IPS-18c (cell line): Measurements from ENCODE around the gene NIM1K.
"Not testable (repeated sequence)": the region's sequence is repeated elsewhere in the genome, so short reads cannot be mapped to it uniquely, and the experiment has no call there.

Experiments
- H3K4me3 ChIP-seq: 2 replicates; pipeline ENCODE4 v1.7.0; 2013; ENCODE audit warnings: low read depth, mild to moderate bottlenecking, low read length, moderate library complexity; ENCODE audit not compliant: insufficient read depth
- H3K9me3 ChIP-seq: one replicate; pipeline ENCODE4 v1.6.1; 2013; ENCODE audit warnings: mild to moderate bottlenecking, low read length, moderate library complexity; ENCODE audit not compliant: control insufficient read depth, insufficient read depth

The NIM1K gene

DNA sequence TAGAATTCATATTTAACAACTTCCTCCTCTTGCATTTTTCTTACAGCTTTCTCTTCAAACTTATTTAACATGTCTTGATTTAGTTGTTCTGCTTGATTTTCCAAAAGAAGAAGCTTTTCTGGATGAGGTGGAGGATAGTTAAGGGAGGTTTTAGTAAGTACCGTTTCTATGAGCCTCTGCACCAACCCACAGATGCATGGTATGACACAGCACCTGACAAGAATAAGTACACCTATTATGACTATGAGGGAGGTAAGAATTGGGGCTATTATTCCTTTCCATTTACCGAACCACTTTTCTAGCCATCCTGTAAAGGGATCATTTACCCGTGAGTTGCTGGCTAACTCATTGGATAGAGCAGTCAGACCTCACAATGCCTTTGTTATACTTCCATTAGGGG, 123.7 kb downstream of the NIM1K start:
- H3K4me3 ChIP-seq, result no peak overlapping the region

DNA sequence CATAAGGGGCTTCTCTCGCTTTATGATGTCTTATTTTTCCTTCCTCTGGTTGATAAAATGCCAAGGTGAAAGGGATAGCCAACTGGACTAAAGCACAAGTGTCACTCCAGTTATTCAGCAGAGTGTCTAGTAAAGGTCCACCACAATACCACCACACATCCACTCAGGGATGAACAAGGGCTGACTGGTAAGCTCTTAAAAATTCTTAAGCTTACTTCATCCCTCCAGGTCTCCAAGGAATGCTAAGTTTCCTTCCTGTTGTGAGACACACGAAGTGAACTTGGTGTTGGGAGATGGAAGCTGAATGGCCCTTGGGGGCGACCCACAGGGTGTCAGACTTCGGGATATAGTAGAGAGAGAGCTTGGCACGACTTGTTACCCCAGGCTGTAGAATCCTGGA, 124.4 kb downstream of the NIM1K start:
- Histone ChIP-seq H3K9me3 (no peaks in the 10 kb centered on the region), H3K4me3 (no peak overlapping the region)

More for the DNA sequence above, 123.7 kb downstream of the NIM1K start:
- no peaks in the 10 kb centered on the region for H3K9me3 ChIP-seq

DNA sequence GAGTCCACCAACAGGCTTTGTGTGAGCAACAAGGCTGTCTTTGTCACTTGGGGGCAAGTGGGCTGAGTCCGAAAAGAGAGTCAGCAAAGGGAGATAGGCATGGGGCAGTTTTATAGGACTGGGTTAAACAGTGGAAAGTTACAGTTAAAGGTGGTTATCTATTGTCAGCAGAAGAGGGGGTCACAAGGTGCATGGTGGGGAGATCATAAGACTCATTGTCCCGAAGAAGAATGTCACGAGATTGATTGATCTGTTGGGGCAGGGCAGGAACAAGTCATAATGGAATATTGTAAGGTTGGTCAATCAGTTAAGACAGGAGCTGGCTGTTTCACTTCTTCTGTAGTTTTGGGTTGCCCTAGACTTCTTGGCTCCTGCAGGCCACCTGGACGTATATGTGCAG, 128.8 kb downstream of the NIM1K start:
- Histone ChIP-seq H3K9me3 (no peaks in the 10 kb centered on the region), H3K4me3 (no peak overlapping the region)

DNA sequence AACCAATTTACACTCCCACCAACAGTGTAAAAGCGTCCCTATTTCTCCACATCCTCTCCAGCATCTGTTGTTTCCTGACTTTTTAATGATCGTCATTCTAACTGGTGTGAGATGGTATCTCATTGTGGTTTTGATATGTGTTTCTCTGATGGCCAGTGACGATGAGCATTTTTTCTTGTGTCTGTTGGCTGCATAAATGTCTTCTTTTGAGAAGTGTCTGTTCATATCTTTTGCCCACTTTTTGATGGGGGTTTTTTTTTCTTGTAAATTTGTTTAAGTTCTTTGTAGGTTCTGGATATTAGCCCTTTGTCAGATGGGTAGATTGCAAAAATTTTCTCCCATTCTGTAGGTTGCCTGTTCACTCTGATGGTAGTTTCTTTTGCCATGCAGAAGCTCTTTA, 131.5 kb downstream of the NIM1K start:
- H3K9me3 ChIP-seq, H3K4me3 ChIP-seq: not testable (repeated sequence)

DNA sequence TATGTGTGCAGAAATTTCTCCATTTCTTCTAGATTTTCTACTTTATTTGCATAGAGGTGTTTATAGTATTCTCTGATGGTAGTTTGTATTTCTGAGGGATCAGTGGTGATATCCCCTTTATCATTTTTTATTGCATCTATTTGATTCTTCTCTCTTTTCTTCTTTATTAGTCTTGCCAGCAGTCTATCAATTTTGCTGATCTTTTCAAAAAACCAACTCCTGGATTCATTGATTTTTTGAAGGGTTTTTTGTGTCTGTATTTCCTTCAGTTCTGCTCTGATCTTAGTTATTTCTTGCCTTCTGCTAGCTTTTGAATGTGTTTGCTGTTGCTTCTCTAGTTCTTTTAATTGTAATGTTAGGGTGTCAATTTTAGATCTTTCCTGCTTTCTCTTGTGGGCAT, 133.6 kb downstream of the NIM1K start:
- H3K9me3 ChIP-seq, H3K4me3 ChIP-seq: not testable (repeated sequence)
